T-helper 1 cell treated with Interleukin-12 subunit alpha and Interleukin-12 subunit beta and Interleukin-4 antibody, amounts not matched to agents 30 ng/mL and 1 ng/mL, for 36 hours (primary cell): ENCODE results near the gene GUSB. TPM values are rescaled to one million over a fixed set of nuclear protein-coding genes. Genes with fewer than 3 reads are reported as not detected.

Experiments
- intact Hi-C: fragments of 100-400 bp; cut with micrococcal nuclease; formaldehyde crosslinking; loops from one replicate; pipeline ENCODE4 v1.15.1; 2024
- total RNA-seq: library from RNA; stranded (reverse); gene quantifications from 2 replicates; pipeline ENCODE4 v1.2.3, GENCODE V29; 2022

GUSB gene
- total RNA-seq, 1 donor from 2014 or later: 59.9 TPM

- intact Hi-C loops: no loop called here
Measured at GRCh38 chr7:65938336-65938895, 43.6 kb downstream of the GUSB start.

GRCh38 chr7:65937296-65937695 lies 44.7 kb downstream of the GUSB start:
- intact Hi-C loops: no loop called here

- intact Hi-C loops: no loop called here
Measured at GRCh38 chr7:65931685-65932084, 50.3 kb downstream of the GUSB start.

- intact Hi-C loops: no loop called here
Measured at GRCh38 chr7:65927489-65928448, 54.2 kb downstream of the GUSB start.

GRCh38 chr7:65926588-65926987 lies 55.4 kb downstream of the GUSB start:
- intact Hi-C loops: no loop called here

GRCh38 chr7:65925040-65925439 lies 57.0 kb downstream of the GUSB start:
- intact Hi-C loops: no loop called here

GRCh38 chr7:65924193-65924592 lies 57.8 kb downstream of the GUSB start:
- intact Hi-C loops: no loop called here

- intact Hi-C loops: no loop called here
Measured at GRCh38 chr7:65923316-65923715, 58.7 kb downstream of the GUSB start.

- intact Hi-C loops: no loop called here
Measured at GRCh38 chr7:65915921-65916657, 65.9 kb downstream of the GUSB start.

GRCh38 chr7:65912237-65912636 lies 69.8 kb downstream of the GUSB start:
- intact Hi-C loops: no loop called here

Other genes with a start within 250 kb of the GUSB start
- gene VKORC1L1, start 109.1 kb downstream of the GUSB start, total RNA-seq: 19.0 and 19.2 TPM in 2 replicates
- gene ASL, start 93.6 kb upstream of the GUSB start, total RNA-seq: 30.3 and 33.4 TPM in 2 replicates
- 29.9 and 34.7 TPM in 2 replicates for gene CRCP, start 132.6 kb upstream of the GUSB start, total RNA-seq
- gene TPST1, start 223.1 kb upstream of the GUSB start, total RNA-seq: 0.42 and 0.71 TPM in 2 replicates